GM12874 (cell line): ENCODE results near the gene MVB12B.

Source experiments
- CTCF ChIP-seq: IDR thresholded peaks from 2 replicates; pipeline ENCODE4 v1.5.1; 2011; ENCODE audit warnings: low read depth, mild to moderate bottlenecking, control low read depth, low read length, moderate library complexity; ENCODE audit not compliant: insufficient read depth

The MVB12B gene

GRCh38 chr9:126398403-126399058 lies 71.9 kb downstream of the MVB12B start:
- TF ChIP-seq CTCF = peak; percentile 95

DNA sequence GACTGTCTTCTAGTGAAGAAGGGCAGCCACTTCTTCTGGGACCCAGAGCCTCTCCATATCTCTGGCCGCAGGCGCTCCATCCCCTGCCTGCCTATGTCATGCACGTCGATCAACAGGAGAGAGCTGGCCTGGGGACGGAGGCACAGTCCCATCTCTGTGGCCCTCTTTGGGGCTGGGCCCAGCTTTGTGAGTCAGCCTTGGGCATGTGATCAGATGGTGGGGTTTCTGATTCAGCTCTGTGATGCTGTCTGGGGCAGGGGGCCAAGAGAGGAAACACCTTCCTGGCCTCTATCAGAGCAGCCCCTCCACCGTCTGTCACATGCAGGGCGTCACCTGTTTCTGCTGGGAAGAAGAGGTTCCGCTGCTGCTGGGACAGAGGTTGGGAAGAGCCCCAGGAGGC lies 72.6 kb downstream of the MVB12B start:
- no peak for TF ChIP-seq CTCF

- no peak for TF ChIP-seq CTCF
Observed at GRCh38 chr9:126399789-126400188, 73.2 kb downstream of the MVB12B start.

GRCh38 chr9:126400571-126400970 lies 73.9 kb downstream of the MVB12B start:
- TF ChIP-seq CTCF = no peak

DNA sequence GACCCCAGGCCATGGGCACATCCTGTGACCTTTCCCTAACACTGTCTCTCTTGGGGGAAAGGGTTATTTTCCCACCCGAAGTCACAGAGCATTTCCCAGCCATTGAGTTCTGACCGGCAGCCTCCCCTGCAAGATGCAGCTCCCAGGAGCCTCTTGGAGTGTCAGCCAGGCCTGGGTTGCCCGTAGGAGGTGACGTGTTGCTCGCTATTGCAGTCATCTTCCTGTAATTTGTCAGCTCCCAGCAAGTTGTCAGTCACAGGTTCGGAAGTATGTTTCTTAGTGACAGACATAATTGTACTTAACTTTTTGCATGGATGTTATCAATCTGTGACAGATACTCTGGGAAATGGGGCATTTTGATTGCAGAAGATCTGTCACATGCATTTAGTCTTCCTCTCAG lies 74.5 kb downstream of the MVB12B start:
- TF ChIP-seq CTCF = no peak

- no peak for TF ChIP-seq CTCF
Observed at GRCh38 chr9:126401581-126401980, 75.0 kb downstream of the MVB12B start.

- no peak for TF ChIP-seq CTCF
Observed at GRCh38 chr9:126403397-126403796, 76.8 kb downstream of the MVB12B start.

DNA sequence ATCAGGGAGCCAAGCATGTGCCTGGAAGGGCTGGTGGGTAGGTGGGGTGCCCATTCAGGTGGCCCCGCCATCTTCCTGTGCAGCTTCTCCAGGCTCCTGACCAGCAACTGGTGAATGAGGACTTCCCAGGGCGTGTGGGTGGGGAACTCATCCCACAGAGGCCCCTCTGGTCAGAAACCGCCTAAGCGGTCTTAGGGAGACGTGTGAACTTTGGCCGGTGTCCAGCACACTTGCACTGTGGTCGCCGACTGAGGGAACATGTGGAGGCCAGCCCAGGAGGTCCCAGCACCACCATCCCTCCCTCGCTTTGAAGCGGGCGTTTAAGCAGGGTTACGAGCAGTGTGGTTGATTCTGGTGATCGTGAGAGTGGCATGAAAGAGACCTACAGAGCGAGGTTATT lies 77.8 kb downstream of the MVB12B start:
- no peak for TF ChIP-seq CTCF
